Measurements from ENCODE around the gene SRSF9. TPM values are rescaled to one million over a fixed set of nuclear protein-coding genes. Genes with fewer than 3 reads are reported as not detected.
"Not testable (repeated sequence)": the region's sequence is repeated elsewhere in the genome, so short reads cannot be mapped to it uniquely, and the experiment has no call there.

SRSF9 gene
- total RNA-seq, 1 experiment from 2014 or later, result 244 TPM

DNA sequence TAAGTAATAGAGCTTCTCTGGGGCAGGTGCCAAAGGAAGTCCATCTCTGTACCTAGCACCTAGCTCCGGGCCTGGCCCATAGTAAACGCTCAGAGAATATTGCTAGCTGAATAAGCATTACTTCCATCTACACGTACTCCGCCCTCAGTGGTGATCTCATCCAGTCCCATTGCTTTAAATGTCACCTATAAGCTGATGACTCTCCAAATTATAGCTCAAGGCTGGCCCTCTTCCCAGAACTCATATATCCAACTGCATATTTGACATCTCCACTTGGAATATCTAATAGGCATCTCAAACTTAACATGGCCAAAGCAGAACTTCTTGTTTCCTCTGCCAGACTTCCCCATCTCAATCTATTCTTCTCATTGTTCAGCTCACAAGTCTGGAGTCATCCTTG lies 19.5 kb upstream of the SRSF9 start:
- Histone ChIP-seq H3K36me3 (ENCODE audit: control insufficient read depth, insufficient read depth, low read length) (no peaks in the 10 kb centered on the region), H3K9me3 (no peaks in the 10 kb centered on the region), H3K27me3 (replicated peaks; ENCODE audit: control insufficient read depth, insufficient read depth, low read length) (no peaks in the 10 kb centered on the region), H3K4me1 (no peaks in the 10 kb centered on the region), H3K4me3 (ENCODE audit: low read depth, low read length) (no peak overlapping the region)
- TF ChIP-seq, protein P1, sequence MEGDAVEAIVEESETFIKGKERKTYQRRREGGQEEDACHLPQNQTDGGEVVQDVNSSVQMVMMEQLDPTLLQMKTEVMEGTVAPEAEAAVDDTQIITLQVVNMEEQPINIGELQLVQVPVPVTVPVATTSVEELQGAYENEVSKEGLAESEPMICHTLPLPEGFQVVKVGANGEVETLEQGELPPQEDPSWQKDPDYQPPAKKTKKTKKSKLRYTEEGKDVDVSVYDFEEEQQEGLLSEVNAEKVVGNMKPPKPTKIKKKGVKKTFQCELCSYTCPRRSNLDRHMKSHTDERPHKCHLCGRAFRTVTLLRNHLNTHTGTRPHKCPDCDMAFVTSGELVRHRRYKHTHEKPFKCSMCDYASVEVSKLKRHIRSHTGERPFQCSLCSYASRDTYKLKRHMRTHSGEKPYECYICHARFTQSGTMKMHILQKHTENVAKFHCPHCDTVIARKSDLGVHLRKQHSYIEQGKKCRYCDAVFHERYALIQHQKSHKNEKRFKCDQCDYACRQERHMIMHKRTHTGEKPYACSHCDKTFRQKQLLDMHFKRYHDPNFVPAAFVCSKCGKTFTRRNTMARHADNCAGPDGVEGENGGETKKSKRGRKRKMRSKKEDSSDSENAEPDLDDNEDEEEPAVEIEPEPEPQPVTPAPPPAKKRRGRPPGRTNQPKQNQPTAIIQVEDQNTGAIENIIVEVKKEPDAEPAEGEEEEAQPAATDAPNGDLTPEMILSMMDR (IDR thresholded peaks at IDR 0.05; ENCODE audit: insufficient read depth in 1 of 2, low read depth in 1 of 2, low read length in 1 of 2, severe bottlenecking in 1 of 2, unreplicated experiment in 1 of 2), result no peak
- H3K27me3 Mint-ChIP-seq (ENCODE audit: insufficient read depth, unreplicated experiment), result no peaks in the 10 kb centered on the region
- ChIA-PET CTCF (no interaction called here), POLR2A (no interaction called here)
- H3K4me1 Mint-ChIP-seq (ENCODE audit: low read depth, unreplicated experiment), result no peaks in the 10 kb centered on the region
- H3K27ac Mint-ChIP-seq (ENCODE audit: unreplicated experiment), result no peak overlapping the region
- no peaks in the 10 kb centered on the region for H3K36me3 Mint-ChIP-seq (ENCODE audit: insufficient read depth, unreplicated experiment)
- no TSS peak for BruUV-seq (replicated peaks)
- no peaks in the 10 kb centered on the region for H3K9me3 Mint-ChIP-seq (ENCODE audit: unreplicated experiment)
- DNase-seq, result no peak
- intact Hi-C loops (cut with micrococcal nuclease; ENCODE audit: unreplicated experiment), result no loop called here
- H3K4me3 Mint-ChIP-seq (ENCODE audit: unreplicated experiment), result no peak overlapping the region

DNA sequence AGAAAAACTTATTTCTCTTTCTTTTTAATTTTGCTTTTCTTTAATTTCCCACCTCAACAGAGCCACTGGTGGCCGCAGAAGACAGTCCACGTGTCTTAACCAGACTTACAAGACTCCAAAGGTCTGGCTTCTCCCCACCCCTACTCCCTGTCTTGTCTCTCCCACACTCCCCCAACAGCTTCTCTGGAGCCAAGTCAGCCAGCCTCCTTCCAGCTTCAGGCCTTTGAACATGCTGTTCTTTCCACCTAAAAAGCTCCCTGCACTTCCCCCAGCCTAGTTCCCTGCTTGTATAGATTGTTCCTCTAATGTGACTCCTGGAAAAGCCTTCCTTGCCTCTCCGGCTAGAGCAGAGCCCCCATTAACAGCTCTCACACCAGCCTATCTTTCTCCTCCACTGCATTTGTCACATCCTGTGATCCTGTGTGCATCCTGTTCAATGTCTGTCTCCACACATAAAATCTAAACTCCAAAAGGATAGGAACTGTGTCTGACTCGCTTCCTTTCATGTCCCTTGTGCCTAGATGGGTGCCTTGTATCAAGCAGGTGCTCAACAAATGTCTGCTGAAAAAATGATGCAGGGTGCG lies 18.6 kb upstream of the SRSF9 start:
- Histone ChIP-seq H3K4me1 (no peaks in the 10 kb centered on the region), H3K4me3 (ENCODE audit: low read depth, low read length) (no peak overlapping the region), H3K36me3 (ENCODE audit: control insufficient read depth, insufficient read depth, low read length) (no peaks in the 10 kb centered on the region), H3K27me3 (replicated peaks; ENCODE audit: control insufficient read depth, insufficient read depth, low read length) (no peaks in the 10 kb centered on the region), H3K9me3 (no peaks in the 10 kb centered on the region)
- Mint-ChIP-seq H3K4me1 (ENCODE audit: low read depth, unreplicated experiment) (no peaks in the 10 kb centered on the region), H3K27me3 (ENCODE audit: insufficient read depth, unreplicated experiment) (no peaks in the 10 kb centered on the region), H3K27ac (ENCODE audit: unreplicated experiment) (no peak overlapping the region), H3K9me3 (ENCODE audit: unreplicated experiment) (no peaks in the 10 kb centered on the region), H3K4me3 (ENCODE audit: unreplicated experiment) (no peak overlapping the region), H3K36me3 (ENCODE audit: insufficient read depth, unreplicated experiment) (no peaks in the 10 kb centered on the region)
- BruUV-seq (replicated peaks), result no TSS peak
- intact Hi-C loops (cut with micrococcal nuclease; ENCODE audit: unreplicated experiment), result no loop called here
- CTCF ChIA-PET, result no interaction called here
- POLR2A ChIA-PET, result no interaction called here
- TF ChIP-seq, protein P1 (IDR thresholded peaks at IDR 0.05; ENCODE audit: insufficient read depth in 1 of 2, low read depth in 1 of 2, low read length in 1 of 2, severe bottlenecking in 1 of 2, unreplicated experiment in 1 of 2), result no peak
- no peak for DNase-seq

DNA sequence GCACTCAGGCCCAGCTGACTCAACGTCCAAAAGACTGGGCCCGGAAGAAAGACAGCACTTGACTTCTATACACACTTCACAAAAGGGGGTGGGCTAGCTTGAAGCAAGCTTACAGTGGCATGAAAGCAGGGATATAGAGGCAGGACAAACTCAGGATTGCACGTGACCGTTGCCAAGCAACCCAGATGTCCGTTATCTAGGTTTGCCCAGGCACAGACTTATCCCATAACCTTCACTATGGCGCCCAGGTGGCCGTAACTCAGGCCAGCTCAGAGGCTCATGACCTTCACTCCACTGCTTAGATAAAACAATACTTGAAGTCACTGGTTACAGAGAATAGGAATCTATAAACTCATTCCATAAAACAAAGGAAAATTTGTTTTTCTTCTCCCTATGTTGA lies 18.0 kb upstream of the SRSF9 start:
- H3K9me3 ChIP-seq; H3K4me3 Mint-ChIP-seq (ENCODE audit: unreplicated experiment); POLR2A ChIA-PET; BruUV-seq (replicated peaks); H3K4me1 ChIP-seq; H3K4me1 Mint-ChIP-seq (ENCODE audit: low read depth, unreplicated experiment); DNase-seq; H3K27me3 ChIP-seq (replicated peaks; ENCODE audit: control insufficient read depth, insufficient read depth, low read length); H3K4me3 ChIP-seq (ENCODE audit: low read depth, low read length); H3K27me3 Mint-ChIP-seq (ENCODE audit: insufficient read depth, unreplicated experiment); H3K36me3 ChIP-seq (ENCODE audit: control insufficient read depth, insufficient read depth, low read length); H3K9me3 Mint-ChIP-seq (ENCODE audit: unreplicated experiment); H3K36me3 Mint-ChIP-seq (ENCODE audit: insufficient read depth, unreplicated experiment); intact Hi-C loops (cut with micrococcal nuclease; ENCODE audit: unreplicated experiment); H3K27ac Mint-ChIP-seq (ENCODE audit: unreplicated experiment); CTCF ChIA-PET: not testable (repeated sequence)

Measured in Caco-2 (cell line).